CD4-positive, alpha-beta T cell (primary cell): ENCODE data around the gene SH3RF3. TPM values are rescaled to one million over a fixed set of nuclear protein-coding genes. Genes with fewer than 3 reads are reported as not detected.

ENCODE experiments used
- ATAC-seq: fragments of 200-7000 bp; cut with Tn5 transposase; one replicate; pipeline ENCODE4 v1.10.0; 2022; ENCODE audit warnings: mild to moderate bottlenecking; ENCODE audit not compliant: poor library complexity
- CTCF ChIA-PET: fragments of 350-600 bp; sonication (Branson Sonifier 250); formaldehyde crosslinking; loops from one replicate; lab custom pipeline; 2021; ENCODE audit warnings: antibody characterized with exemption, inconsistent platforms; lab: Charles Lee
- POLR2A ChIA-PET: fragments of 350-600 bp; sonication (Branson Sonifier 250); formaldehyde crosslinking; loops from one replicate; lab custom pipeline; 2021; ENCODE audit warnings: antibody characterized with exemption, inconsistent platforms; lab: Charles Lee
- DNase-seq, 14 experiments: peaks; one replicate each; pipeline ENCODE4 v3.0.0-alpha.2; 2013 to 2020; ENCODE audit warnings: mixed read lengths in 2 of 14
- H3K27ac ChIP-seq, 2 donors: one replicate each; pipeline versions ENCODE4 v1.5.1 to v1.7.0; 2013; ENCODE audit warnings: low read length in 2 of 2, low read depth in 1 of 2, mild to moderate bottlenecking in 1 of 2
- H3K27me3 ChIP-seq, 2 experiments: 1 replicate in 1 of 2; 2 replicates in 1 of 2; pipeline versions ENCODE4 v1.6.1 to v1.7.0; 2013; ENCODE audit warnings: low read length in 2 of 2, control low read depth in 1 of 2, mild to moderate bottlenecking in 1 of 2, moderate library complexity in 1 of 2; ENCODE audit not compliant: insufficient read depth in 2 of 2, control insufficient read depth in 1 of 2
- H3K36me3 ChIP-seq: one replicate; pipeline ENCODE4 v1.6.1; 2013; ENCODE audit warnings: low read length, control low read depth; ENCODE audit not compliant: insufficient read depth
- H3K4me1 ChIP-seq: one replicate; pipeline ENCODE4 v1.6.1; 2013; ENCODE audit warnings: low read length, control low read depth; ENCODE audit not compliant: insufficient read depth
- H3K4me3 ChIP-seq: one replicate; pipeline ENCODE4 v1.5.1; 2013; ENCODE audit warnings: mild to moderate bottlenecking, low read length, moderate library complexity
- H3K9me3 ChIP-seq, 2 experiments: 1 replicate in 1 of 2; 2 replicates in 1 of 2; pipeline versions ENCODE4 v1.6.1 to v1.7.0; 2013; ENCODE audit warnings: low read length in 2 of 2, mild to moderate bottlenecking in 2 of 2, control low read depth in 1 of 2, moderate library complexity in 1 of 2; ENCODE audit not compliant: control insufficient read depth in 1 of 2, insufficient read depth in 1 of 2
- H3K27ac Mint-ChIP-seq: one replicate; pipeline ENCODE4 v1.8.0; 2020; ENCODE audit warnings: mixed read lengths
- H3K27me3 Mint-ChIP-seq: one replicate; pipeline ENCODE4 v1.8.0; 2021; ENCODE audit warnings: mixed read lengths
- H3K36me3 Mint-ChIP-seq: one replicate; pipeline ENCODE4 v1.8.0; 2021; ENCODE audit warnings: low read depth, mixed read lengths
- H3K4me1 Mint-ChIP-seq: one replicate; pipeline ENCODE4 v1.8.0; 2021; ENCODE audit warnings: low read depth, mixed read lengths
- H3K4me3 Mint-ChIP-seq: one replicate; pipeline ENCODE4 v1.8.0; 2020; ENCODE audit warnings: mild to moderate bottlenecking, mixed read lengths
- H3K9me3 Mint-ChIP-seq: one replicate; pipeline ENCODE4 v1.8.0; 2020; ENCODE audit warnings: mixed read lengths
- intact Hi-C, 2 experiments: fragments of 100-400 bp; cut with DNase I in 1 of 2; cut with micrococcal nuclease in 1 of 2; formaldehyde crosslinking; loops; one replicate each; pipeline versions ENCODE4 v1.15.1 to v1.9.0; 2023 to 2025; cut with DNase I, micrococcal nuclease
- total RNA-seq, 174 experiments: library from RNA in 2 of 174; stranded (reverse) in 2 of 174; gene quantifications; one replicate each; pipeline ENCODE4 v1.2.3 and lab custom pipeline; 2021 to 2026
- TF ChIP-seq, protein P1 (sequence below): fragments of 200-600 bp; IDR thresholded peaks from one replicate; pipeline ENCODE4 v1.8.0; 2022; ENCODE audit warnings: antibody characterized with exemption, mild to moderate bottlenecking

Gene SH3RF3
- total RNA-seq, 2 experiments from 2014 or later: 5.2 to 5.9 TPM

DNA sequence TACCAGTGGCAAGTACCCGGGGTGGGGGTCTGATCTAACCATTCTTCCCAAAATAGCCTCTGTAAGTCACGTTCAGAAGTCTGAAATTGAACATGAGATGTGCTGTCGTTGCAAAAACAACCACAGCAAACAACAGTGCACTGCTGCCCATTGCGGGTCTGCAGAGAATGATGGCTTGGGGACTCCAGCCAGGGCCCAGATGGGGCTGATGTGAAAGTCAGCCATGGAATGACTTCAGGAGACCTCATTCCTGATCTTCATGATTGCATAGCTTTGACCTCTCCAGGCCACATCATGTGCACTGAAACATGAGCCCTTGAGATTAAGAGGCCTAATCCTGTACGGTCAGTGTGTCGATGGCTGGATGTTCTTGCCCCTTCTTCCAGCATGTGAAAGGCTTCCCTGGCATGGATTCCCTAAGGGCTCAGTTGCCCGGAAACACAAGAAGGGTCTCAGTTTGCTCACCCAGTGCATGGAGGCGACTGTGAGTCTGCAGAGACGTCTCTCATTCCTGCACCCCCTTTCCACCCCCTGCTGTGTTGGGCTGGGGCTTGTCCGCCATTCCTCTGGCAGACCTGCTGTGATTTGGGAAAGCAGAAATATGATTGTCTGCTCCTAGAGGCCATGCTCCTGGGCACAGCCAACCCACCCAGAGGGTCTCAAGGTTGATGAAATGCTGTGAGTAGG, 293.2 kb downstream of the SH3RF3 start:
- POLR2A ChIA-PET: no interaction called here
- no peak for DNase-seq

DNA sequence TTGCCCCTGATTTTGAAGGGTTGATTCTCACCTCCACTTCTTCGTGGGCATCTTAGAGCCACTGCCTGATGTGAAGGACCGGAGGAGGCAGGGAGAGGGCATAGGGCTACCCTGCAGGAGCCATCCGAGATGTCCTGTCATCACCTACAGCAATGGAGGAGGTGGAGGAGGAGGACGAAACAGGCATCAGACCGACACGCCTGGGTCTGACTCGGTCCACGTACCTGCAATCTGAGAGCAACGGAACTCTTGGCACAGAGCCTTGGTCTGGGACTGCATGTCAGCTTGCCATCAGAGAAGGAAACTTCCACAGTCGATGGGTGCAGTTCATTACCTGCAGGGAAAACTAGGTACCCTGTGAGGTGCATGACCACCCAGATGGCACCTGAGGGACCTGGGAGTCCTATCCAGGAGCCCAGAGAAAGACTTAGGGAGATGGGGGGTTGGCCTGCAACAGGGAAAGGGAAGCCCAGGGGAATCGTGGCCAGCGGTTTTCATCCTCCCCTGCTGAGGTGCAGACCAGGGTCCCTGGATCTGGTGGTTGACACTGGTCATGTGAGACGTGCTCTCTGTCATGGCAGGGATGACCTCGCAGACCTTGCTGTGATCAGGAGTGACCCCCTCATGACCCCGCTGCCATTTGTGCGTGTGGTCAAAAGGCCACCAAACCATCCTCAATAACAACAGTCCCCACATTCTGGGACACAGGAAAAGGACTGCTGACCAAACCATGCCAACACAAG, 293.9 kb downstream of the SH3RF3 start:
- no peaks in the 10 kb centered on the region for H3K9me3 ChIP-seq
- Mint-ChIP-seq H3K4me3 (no peak overlapping the region), H3K27ac (no peak overlapping the region), H3K4me1 (no peaks in the 10 kb centered on the region), H3K36me3 (peaks cover 8% of the 10 kb centered on the region), H3K9me3 (no peaks in the 10 kb centered on the region), H3K27me3 (no peaks in the 10 kb centered on the region)
- no peak for DNase-seq
- CTCF ChIA-PET: no interaction called here
- no peak overlapping the region for H3K27ac ChIP-seq
- POLR2A ChIA-PET: no interaction called here
- TF ChIP-seq, protein P1, sequence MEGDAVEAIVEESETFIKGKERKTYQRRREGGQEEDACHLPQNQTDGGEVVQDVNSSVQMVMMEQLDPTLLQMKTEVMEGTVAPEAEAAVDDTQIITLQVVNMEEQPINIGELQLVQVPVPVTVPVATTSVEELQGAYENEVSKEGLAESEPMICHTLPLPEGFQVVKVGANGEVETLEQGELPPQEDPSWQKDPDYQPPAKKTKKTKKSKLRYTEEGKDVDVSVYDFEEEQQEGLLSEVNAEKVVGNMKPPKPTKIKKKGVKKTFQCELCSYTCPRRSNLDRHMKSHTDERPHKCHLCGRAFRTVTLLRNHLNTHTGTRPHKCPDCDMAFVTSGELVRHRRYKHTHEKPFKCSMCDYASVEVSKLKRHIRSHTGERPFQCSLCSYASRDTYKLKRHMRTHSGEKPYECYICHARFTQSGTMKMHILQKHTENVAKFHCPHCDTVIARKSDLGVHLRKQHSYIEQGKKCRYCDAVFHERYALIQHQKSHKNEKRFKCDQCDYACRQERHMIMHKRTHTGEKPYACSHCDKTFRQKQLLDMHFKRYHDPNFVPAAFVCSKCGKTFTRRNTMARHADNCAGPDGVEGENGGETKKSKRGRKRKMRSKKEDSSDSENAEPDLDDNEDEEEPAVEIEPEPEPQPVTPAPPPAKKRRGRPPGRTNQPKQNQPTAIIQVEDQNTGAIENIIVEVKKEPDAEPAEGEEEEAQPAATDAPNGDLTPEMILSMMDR: no peak
- no peak for ATAC-seq
- H3K27me3 ChIP-seq: no peaks in the 10 kb centered on the region
- H3K4me1 ChIP-seq: no peaks in the 10 kb centered on the region
- no peaks in the 10 kb centered on the region for H3K36me3 ChIP-seq
- H3K4me3 ChIP-seq: no peak overlapping the region
- intact Hi-C loops: no loop called here

More for the DNA sequence above, 293.2 kb downstream of the SH3RF3 start:
- peaks cover 8% of the 10 kb centered on the region for H3K36me3 Mint-ChIP-seq
- H3K27ac Mint-ChIP-seq: no peak overlapping the region
- Histone ChIP-seq H3K9me3 (no peaks in the 10 kb centered on the region), H3K36me3 (no peaks in the 10 kb centered on the region), H3K4me1 (no peaks in the 10 kb centered on the region), H3K27ac (no peak overlapping the region), H3K4me3 (no peak overlapping the region), H3K27me3 (no peaks in the 10 kb centered on the region)
- TF ChIP-seq, protein P1: no peak
- H3K4me3 Mint-ChIP-seq: no peak overlapping the region
- no peaks in the 10 kb centered on the region for H3K27me3 Mint-ChIP-seq
- ATAC-seq: no peak
- H3K4me1 Mint-ChIP-seq: no peaks in the 10 kb centered on the region
- CTCF ChIA-PET: no interaction called here
- H3K9me3 Mint-ChIP-seq: no peaks in the 10 kb centered on the region
- intact Hi-C loops: no loop called here

DNA sequence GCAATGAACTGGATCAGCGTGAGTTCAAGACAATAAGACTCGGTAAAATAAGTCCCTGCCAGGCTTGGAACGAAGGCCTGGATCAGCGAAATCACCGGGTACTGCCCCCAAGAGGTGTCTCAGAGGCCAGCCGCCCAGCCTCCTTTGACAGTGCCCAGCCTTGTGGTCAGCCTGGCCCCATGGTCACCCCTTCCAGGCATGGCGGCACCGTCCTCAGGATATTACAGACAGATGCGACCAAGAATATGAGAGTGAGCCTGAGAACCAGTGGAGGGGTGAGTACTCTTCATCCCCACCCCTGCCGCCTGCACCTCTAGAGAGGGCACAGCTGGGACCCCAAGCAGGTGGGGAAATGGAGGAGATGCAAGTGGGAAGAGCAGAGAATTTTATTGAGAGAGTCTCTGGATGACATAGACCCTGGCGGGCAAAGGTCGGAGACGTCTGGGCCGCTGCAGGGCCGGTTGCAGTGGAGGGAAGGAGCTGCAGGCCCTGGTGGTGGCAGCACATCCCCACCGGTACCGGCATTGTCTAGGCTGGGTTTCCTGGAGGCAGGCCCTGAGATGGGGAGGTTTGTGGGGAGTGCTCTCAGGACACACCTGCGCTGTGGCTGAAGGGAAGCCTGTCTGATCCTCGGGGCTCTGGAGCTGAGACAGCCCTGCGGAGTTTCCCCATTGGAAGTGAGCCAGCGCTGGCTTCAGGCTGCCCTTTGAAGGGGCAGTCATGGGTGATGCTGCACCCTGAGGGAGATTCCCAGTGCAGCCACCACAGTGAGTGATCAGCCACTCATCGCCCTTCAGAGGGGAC, 294.8 kb downstream of the SH3RF3 start:
- no peaks in the 10 kb centered on the region for H3K36me3 ChIP-seq
- CTCF ChIA-PET: no interaction called here
- no peak for ATAC-seq
- H3K4me1 ChIP-seq: no peaks in the 10 kb centered on the region
- POLR2A ChIA-PET: no interaction called here
- Mint-ChIP-seq H3K27ac (no peak overlapping the region), H3K27me3 (no peaks in the 10 kb centered on the region), H3K4me1 (no peaks in the 10 kb centered on the region), H3K9me3 (no peaks in the 10 kb centered on the region), H3K36me3 (peaks cover 8% of the 10 kb centered on the region), H3K4me3 (no peak overlapping the region)
- no peak for DNase-seq
- no peak overlapping the region for H3K4me3 ChIP-seq
- intact Hi-C loops: no loop called here
- no peak overlapping the region for H3K27ac ChIP-seq
- H3K9me3 ChIP-seq: no peaks in the 10 kb centered on the region
- TF ChIP-seq, protein P1: no peak
- H3K27me3 ChIP-seq: no peaks in the 10 kb centered on the region
